ENCODE data around the gene UBP1. TPM values are rescaled to one million over a fixed set of nuclear protein-coding genes. Genes with fewer than 3 reads are reported as not detected.
"Not testable (repeated sequence)": the region's sequence is repeated elsewhere in the genome, so short reads cannot be mapped to it uniquely, and the experiment has no call there.

The UBP1 gene
- total RNA-seq, 1 experiment from 2014 or later = 23.8 TPM

DNA sequence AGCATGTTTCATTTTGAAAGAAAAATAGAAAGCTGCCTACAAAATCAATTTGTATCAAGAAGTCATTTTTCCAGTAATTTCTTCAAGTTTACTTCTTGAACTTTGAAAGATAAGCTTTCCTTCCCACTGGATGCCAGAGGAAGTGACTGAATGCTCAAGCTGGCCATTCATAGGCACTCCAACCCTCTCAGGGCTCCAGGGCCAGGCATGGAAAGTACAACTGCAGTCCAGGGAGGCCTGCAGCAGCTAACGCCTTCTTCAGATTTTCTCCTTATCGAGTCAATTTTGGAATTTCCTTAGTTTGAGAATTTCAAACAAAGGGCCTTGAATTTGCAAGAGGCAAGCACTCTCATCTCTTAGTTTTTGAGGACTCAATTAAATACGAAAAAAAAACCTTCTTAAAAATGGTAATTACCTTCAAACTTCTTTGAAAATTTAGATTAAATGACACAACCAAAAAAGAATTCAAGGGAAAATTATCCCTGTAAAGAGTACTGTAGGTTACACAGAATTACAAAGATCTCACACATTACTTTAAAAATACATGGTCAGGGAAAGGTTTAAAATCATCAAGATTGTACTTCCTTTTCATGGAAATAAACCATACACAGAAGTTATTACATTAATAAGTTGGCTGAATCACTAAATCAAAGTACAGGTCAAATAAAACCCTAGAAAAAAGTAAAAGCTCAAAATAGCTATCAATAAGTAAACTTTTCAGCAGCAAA is 2.5 kb downstream of the UBP1 start:
- DNase-seq (ENCODE audit: low spot score) = peak; percentile 39

DNA sequence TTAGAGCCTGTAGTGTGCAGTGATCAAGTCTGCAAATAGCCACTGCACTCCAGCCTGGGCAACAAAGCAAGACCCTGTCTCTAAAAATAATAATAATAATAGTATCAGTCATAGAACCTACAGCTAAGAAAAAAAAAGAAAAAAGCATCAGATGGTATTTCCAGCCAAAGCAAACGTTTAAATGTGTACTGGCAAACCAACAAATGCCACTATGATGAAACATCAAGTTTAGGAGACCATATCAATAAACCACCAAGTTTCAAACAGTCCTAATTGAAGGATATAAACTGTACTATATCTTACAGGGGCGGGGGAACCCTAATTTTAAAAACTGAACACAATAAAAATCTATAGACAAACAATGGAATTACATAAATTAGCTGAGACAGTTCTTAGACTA is 6.4 kb downstream of the UBP1 start:
- no peak for DNase-seq (ENCODE audit: low spot score)

DNA sequence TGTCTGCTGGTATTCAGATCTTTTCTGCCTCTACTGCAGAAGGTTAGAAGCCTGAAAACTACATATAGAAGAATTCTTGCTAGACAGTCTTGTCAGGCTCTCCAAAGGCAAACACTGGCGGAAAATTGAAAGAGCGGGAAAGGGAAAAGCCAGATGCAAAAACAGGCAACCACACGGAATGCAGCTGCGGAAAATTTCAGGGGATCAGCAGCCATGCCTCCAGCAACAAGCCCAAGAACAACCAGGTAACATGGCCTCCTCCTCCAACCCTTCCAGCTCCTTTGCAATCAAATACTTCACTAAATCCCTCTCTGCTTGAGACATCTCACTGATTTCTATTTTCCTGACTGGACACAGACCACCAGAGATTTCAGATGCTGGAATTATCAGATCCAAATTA is 9.6 kb downstream of the UBP1 start:
- no peak for DNase-seq (ENCODE audit: low spot score)

DNA sequence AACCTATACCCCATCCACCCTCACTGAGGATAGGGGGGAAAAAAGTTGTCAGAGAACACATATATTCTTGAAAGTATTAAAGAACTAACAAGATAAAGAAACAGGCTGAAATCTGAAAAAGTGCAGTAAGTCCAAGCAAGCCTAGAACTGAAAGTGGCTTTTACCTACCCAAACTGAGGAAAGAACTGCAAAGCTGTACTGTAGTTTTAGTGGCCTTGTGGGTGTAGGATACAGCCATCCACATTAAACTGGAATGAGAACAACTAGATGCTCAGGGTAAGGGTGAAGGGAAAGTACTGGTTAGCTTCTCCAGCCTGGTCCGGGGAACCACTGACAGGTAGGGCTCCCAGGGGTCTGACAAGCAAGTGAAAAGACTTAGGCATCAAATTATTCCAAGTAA is 10.1 kb downstream of the UBP1 start:
- DNase-seq (ENCODE audit: low spot score) = no peak

DNA sequence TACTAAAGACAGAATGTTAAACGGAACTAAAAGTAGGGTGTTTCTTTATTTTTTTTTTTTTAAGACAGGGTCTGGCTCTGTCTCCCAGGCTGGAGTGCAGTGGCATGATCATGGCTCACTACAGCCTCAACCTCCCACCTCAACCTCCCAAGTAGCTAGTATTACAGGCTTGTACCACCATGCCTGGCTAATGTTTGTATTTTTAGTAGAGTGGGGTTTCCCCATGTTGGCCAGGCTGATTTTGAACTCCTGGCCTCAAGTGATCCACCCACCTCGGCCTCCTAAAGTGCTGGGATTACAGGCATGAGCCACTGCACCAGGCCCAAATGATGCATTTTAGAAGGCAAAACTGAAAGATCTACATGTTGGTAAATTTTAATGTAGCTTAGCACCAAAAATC is 10.9 kb downstream of the UBP1 start:
- not testable (repeated sequence) for DNase-seq (ENCODE audit: low spot score)

DNA sequence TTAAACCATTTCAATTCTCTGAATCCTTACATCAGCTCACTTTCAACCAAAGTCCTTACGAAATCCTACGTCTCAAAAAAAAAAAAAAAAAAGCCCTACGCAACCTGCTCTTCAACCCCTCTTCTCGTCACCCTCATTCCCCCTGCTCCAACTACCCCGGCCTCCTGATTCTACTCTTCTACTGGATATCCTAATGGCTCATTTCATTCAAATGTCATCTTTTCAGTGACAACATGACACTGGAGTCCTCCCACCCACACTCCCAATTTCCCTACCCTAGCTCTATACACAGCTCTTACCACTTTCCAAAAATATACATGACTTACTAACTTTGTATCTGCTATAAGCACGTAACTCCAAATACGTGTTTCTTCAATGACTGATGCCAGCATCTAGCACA is 11.5 kb downstream of the UBP1 start:
- no peak for DNase-seq (ENCODE audit: low spot score)

DNA sequence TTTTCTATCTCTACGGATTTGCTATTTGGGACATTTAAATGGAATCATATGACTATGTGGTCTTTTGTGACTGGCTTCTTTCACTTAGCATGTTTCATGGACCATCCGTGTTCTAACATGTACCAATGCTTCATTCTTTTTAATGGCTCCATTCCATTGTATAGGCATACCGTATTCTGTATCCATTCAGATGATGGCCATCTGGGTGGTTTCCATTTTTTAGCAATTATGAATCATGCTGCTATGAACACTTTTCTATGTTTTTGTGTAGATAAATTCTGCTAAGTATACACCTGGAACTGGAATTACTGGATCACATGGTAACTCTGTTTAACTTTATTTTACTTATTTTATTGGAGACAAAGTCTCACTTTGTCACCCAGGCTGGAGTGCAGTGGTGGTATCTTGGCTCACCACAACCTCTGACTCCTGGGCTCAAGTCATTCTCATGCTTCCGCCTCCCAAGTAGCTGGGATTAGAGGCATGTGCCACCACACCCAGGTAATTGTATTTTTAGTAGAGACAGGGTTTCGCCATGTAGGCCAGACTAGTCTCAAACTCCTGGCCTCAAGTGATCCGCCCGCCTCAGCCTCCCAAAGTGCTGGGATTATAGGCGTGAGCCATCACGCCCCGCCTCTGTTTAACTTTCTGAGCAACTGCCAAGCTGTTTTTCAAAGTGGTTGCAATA is 13.4 kb downstream of the UBP1 start:
- DNase-seq (ENCODE audit: low spot score) = peak; percentile 13

DNA sequence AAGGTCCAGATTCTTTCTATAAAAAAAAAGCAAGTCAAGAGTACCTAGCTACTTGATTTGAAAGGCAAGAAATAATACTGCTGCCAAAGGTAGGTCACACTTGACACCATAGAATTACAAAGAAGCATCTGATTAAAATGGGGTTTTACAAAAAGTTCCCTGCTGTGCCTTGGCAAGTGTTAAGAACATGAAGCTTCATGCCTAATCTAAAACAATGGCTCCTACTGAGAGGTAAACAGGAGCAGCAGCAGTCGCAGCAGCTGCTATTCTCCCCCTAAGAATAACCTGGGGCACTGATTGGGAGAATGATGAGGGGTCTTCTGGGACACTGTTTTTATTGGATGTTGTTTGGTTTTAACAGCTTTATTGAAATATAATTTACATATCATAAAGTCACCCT is 14.1 kb downstream of the UBP1 start:
- DNase-seq (ENCODE audit: low spot score) = no peak

DNA sequence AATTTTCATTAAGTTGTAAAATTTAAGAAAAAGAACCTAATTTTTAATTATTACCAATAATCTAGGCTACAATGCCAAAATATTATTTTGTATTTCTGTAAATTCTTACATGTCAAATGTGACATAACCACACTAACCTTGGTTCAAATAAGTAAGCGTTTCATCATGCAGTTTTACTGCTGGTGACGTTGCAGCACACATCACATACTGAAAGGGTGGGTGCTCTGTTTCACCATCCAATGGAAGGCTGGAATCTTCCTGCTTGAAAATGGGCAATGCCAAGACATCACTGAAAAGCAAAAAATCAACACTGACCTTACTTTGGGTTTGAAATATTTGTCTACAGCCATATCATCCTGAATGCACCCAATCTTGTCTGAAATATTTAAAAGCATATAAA is 14.8 kb downstream of the UBP1 start:
- no peak for DNase-seq (ENCODE audit: low spot score)

DNA sequence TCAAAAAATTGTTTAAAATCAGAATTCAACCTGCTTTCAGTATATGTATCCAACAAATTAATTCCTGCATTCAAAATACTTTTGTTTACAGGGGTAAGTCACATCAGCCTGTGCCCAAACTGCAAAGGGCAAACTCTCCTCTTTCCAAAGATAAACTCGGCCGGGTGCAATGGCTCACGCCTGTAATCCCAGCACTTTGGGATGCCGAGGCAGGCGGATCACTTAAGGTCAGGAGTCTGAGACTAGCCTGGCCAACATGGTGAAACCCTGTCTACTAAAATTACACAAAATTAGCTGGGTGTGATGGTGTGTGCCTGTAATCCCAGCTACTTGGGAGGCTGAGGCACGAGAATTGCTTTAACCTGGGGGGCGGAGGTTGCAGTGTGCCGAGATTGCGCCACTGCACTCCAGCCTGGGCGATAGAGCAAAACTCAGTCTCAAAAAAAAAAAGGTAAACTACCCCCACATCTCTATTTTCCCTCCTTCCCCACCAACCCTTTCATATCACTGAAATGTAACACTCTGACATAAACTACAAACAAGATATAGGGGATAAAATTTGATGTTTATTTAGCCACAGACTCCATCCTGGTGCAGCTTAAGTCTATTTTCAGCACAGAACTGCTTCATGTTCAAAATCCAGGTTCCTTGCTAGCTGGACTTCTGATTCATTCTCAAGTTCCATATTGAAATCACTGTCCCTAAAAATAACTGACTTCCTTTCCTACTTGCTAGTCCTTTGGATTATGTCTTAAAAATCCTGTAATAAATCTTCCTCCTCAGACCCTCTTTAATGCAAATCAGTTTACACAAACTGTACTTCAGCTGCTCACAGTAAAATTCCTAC is 15.4 kb downstream of the UBP1 start:
- DNase-seq (ENCODE audit: low spot score) = no peak

DNA sequence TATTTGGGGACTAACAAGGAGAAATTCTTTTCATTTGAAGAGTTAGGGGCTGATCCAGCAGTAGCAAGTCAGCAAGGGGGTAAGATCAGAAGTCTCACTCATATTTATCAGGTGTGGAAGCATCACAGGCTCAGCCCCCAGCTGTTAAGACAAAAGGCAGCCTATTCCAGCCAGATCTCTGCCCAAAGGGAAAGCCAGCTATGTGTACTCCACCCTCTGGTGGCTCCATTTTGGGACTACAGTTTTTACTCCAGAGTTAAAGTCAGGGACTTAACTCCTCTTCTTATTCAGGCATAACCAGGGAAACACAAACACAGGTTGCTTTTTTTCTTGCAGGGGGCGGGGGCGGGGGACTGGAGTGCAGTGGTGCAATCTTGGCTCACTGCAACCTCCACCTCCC is 19.2 kb downstream of the UBP1 start:
- DNase-seq (ENCODE audit: low spot score) = no peak

DNA sequence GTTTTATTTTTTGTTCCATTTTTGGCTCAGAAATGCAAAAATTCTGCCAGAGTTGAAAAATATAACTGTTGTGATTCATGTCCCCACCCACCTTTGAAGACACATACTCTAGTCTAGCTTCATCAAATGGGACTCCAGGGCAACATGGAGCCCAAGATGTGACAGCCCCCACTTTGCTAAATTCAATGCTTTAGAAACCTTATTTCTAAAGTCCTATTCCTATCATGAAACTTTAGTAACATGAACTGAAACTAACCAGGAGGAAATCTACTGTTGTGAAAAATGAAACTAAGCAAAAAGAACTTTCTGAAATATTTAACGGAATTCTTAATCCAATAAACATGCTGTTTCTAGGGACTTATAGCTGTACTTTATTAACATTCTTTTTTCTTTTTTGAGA is 20.3 kb downstream of the UBP1 start:
- no peak for DNase-seq (ENCODE audit: low spot score)

DNA sequence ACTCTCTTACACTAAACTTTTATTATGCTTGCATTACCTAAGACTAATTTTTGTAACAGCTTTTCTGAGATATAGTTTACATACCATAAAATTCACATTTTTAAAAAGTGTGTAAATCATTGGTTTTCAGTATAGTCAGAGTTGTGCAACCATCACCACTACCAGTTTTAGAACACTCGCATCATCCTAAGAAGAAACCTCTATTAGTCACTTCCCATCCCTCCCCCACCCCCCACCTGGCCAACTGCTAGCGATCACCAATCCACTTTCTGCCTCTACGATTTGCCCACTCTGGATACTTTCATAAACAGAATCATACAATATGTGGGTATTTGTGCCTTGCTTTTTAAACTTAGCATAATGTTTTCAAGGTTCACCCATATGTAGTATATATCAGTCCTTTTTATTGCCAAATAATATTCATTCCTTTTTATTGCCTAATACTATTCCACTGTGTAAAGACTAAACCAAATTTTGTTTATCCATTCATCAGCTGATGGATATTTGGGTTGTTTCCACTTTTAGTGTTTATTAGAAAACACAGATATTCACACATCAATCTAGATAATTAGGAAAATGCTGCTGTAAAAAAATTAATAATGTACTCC is 23.0 kb downstream of the UBP1 start:
- DNase-seq (ENCODE audit: low spot score) = no peak

DNA sequence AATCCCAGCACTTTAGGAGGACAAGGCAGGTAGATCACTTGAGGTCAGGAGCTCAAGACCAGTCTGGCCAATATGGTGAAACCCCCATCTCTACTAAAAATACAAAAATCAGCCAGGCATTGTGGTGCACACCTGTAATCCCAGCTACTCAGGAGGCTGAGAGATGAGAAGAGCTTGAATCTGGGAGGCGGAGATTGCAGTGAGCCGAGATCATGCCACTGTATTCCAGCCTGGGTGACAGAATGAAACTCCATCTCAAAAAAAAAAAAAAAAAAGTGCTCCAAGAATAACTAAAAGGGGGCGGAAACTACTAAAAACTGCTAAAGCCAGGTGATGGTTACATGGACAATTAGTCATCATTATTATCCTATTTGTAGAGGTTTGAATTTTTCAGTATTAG is 29.4 kb downstream of the UBP1 start:
- DNase-seq (ENCODE audit: low spot score) = not testable (repeated sequence)

DNA sequence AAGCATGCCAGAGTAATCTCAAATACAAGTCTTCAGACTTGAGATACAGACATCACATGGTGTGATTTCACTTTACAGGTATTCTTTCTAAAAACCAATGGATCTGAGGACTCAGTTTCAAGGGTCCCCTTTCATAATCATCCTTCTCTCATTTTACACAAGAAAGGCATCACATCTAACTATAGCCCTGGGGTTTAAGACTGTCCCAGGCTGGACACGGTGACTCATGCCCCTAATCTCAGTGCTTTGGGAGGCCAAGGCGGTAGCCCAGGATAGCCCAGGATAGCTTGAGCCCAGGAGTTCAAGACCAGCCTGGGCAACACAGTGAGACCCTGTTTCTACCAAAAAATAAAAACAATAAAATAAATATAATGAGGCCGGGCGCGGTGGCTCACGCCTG is 36.4 kb downstream of the UBP1 start:
- DNase-seq (ENCODE audit: low spot score) = no peak

DNA sequence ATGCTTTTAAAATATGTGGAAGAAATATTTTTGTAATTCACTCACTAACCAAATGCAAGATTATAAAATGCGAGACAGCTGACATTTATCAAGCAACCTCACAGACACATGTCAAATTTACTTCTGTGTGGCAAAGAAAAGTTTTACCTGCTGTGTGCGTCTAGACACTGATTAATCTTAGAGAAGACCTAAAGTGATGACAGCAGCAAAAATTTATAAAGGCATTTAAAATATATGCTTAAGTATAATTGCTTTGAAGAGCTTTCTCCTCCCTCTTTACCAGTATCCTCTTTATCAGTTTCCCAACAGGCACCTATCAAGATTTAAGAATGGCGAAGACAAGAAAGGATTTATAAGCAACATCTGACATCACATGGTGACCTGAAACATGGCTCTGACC is 37.3 kb downstream of the UBP1 start:
- DNase-seq (ENCODE audit: low spot score) = no peak

DNA sequence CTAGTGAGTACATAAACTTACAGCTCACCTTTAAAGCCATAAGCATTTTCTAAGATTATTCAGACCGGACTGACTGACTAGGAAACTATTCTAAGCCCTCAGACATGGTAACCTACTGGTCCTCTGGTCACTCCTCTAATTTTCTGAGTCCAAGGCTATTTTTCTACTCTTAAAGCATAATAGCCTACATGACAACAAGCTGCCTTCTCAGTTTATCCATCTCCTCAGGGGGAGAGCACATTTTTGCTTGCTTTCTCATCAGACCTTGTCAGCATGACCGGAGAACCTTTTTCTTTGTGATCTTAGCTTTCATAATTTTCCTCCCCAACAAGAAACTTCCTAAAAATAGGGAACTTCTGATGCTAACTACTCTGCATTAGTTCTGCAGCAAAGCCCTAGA is 38.4 kb downstream of the UBP1 start:
- no peak for DNase-seq (ENCODE audit: low spot score)

DNA sequence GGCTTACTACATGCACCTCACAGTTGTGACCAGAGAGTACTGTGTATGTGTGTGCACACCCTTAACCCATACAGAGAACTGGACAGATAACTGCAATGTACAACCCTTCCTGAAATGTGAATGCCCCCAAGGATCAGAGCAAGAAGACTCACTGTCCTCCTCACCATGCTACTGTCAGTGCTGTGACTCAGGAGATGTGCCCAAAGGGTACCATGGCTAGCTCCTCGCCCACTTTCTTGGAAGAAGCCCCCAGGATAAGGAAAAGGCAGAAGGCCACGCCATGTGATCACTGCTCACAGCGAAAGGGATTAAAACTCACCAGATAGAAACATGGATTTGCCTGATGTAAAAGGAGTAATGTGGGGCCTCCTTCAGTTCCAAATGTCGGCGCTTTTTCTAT is 41.8 kb downstream of the UBP1 start:
- no peak for DNase-seq (ENCODE audit: low spot score)

DNA sequence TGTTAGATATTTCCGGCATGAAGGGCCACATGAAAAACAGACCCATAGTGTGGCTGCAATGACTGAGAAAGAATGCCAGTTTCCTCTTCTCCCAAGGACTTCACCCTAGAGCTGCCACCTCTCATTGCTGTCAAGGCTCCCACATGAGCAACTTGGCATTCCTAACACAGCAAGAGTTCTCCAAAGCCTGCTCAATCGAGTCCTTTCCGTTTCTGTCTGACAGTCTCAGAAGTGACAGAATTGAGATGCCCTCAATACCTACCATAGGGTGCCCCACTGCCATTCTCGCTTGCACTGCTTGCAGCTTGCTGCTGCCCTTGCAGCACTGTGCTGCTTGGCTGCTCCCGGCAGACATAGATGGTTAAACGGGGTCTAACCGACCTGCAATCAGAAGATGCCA is 44.3 kb downstream of the UBP1 start:
- DNase-seq (ENCODE audit: low spot score) = no peak

DNA sequence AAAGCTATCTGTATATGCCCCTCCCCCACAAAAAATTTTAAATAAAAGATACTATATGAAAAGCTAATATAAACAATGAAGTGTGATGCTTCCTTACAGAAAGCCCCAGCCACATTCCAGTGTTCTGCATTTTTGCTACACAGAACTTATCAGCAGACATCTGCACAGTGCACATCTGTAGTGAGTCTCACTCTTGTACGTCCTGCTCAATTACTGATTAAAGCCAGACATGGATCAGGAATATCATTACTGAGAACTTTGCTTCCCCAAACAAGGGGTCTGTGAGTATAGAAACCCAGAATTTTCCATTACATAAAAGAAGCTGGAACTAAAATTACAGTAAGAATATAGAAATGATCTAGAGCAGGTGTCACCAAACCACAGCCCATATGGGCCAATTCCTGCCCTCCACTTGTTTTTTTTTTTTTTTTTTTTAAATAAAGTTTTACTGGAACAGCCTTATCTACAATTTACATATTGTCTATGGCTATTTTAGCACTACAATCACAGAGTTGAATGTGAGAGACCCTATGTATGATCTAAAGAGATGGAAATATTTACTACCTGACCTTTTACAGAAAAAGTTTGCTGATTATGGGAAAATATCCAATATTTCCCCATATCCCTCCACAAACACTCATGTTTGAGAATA is 45.7 kb downstream of the UBP1 start:
- DNase-seq (ENCODE audit: low spot score) = no peak

DNA sequence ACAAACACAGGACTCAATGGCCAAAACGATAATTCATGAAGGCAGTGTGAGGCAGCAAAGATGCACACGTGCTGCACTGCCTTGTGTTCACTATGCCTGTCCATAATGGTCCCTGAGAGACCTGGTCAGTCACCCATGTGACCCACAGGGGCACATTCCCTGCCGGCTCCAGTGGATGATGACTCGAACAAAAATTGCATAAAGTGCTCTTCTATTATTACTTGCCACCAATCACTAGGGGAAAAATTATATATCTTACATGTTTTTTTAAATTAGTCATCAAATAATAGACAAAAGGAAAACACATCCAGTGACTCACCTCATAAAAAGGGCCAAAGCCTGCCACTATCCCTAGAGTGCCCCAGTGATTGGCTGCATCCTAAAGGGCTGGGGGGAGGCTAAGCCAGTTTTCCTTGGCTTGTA is 47.5 kb downstream of the UBP1 start:
- DNase-seq (ENCODE audit: low spot score) = peak; percentile 19

DNA sequence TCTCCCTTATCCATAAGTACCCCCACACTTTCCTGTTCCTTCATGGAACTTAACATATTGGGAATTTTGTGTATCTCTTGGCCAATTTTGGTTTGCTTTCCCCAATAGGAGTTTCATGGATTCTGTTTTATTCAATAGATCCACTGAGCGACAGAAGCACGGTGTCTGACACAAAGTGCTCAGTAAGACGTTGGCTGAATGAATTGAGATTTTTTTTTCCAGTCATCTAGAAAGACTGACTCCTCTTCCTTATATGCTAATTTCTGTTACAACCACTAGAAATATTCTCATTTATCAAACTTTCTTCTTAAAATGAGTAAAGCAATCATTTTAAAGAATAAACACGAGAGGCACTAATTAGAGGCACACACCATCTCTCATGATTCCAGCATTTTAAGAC is 48.1 kb downstream of the UBP1 start:
- DNase-seq (ENCODE audit: low spot score) = no peak
